Activated T-cell treated with anti-CD3 and anti-CD28 coated beads, Interleukin-2, amount 50 U/mL, for 72 hours (primary cell): Measurements from ENCODE around the gene DCAF6. TPM values are rescaled to one million over a fixed set of nuclear protein-coding genes. Genes with fewer than 3 reads are reported as not detected.
A peak's percentile ranks its signal among the peaks of the same experiment; 100 is the strongest.

Experiments used
- ATAC-seq, 2 donors: fragments of 150-1000 bp; cut with Tn5 transposase; replicated peaks in 1 of 2; 2 replicates each; pipeline ENCODE4 v1.10.0; 2021; ENCODE audit warnings: moderate library complexity in 2 of 2, mild to moderate bottlenecking in 1 of 2
- DNase-seq, 2 donors: peaks; one replicate each; pipeline ENCODE4 v3.0.0; 2021 to 2022; ENCODE audit warnings: mixed read lengths in 1 of 2
- H3K27ac Mint-ChIP-seq: one replicate; pipeline ENCODE4 v1.8.0; 2022; ENCODE audit warnings: mild to moderate bottlenecking, moderate library complexity, mixed read lengths
- H3K27me3 Mint-ChIP-seq: one replicate; pipeline ENCODE4 v1.8.0; 2022; ENCODE audit warnings: low read depth, mixed read lengths
- H3K36me3 Mint-ChIP-seq, 2 donors: one replicate each; pipeline ENCODE4 v1.8.0; 2022; ENCODE audit warnings: mixed read lengths in 2 of 2, mild to moderate bottlenecking in 1 of 2; ENCODE audit not compliant: insufficient read depth in 2 of 2
- H3K4me1 Mint-ChIP-seq: one replicate; pipeline ENCODE4 v1.8.0; 2022; ENCODE audit warnings: low read depth, mixed read lengths
- H3K4me3 Mint-ChIP-seq, 2 donors: one replicate each; pipeline ENCODE4 v1.8.0; 2022; ENCODE audit warnings: mild to moderate bottlenecking in 2 of 2, mixed read lengths in 2 of 2, moderate library complexity in 2 of 2
- H3K9me3 Mint-ChIP-seq, 2 donors: one replicate each; pipeline ENCODE4 v1.8.0; 2022; ENCODE audit warnings: mixed read lengths in 2 of 2
- total RNA-seq, 2 donors: library from RNA; stranded (reverse); gene quantifications; one replicate each; pipeline ENCODE4 v1.2.3, GENCODE V29; 2022

Gene DCAF6
- total RNA-seq, 2 donors from 2014 or later: 33.2 to 35.0 TPM

GRCh38 chr1:167993720-167994119, 57.2 kb downstream of the DCAF6 start:
- no peaks in the 10 kb centered on the region for H3K27me3 Mint-ChIP-seq
- DNase-seq (no peak), ATAC-seq (no peak)
- no peaks in the 10 kb centered on the region for H3K4me1 Mint-ChIP-seq
- no peak overlapping the region for H3K4me3 Mint-ChIP-seq
- no peaks in the 10 kb centered on the region for H3K9me3 Mint-ChIP-seq
- peaks cover 0 to 9% of the 10 kb centered on the region in 2 donors for H3K36me3 Mint-ChIP-seq
- no peak overlapping the region for H3K27ac Mint-ChIP-seq

GRCh38 chr1:167994560-167994959, 58.1 kb downstream of the DCAF6 start:
- Mint-ChIP-seq H3K36me3 (peaks cover 0 to 9% of the 10 kb centered on the region in 2 donors), H3K9me3 (no peaks in the 10 kb centered on the region), H3K4me1 (no peaks in the 10 kb centered on the region), H3K27ac (no peak overlapping the region), H3K27me3 (no peaks in the 10 kb centered on the region), H3K4me3 (no peak overlapping the region)
- DNase-seq: no peak
- ATAC-seq: no peak

GRCh38 chr1:167995038-167995437, 58.6 kb downstream of the DCAF6 start:
- H3K27ac Mint-ChIP-seq: no peak overlapping the region
- DNase-seq: no peak
- H3K4me1 Mint-ChIP-seq: no peaks in the 10 kb centered on the region
- H3K9me3 Mint-ChIP-seq: no peaks in the 10 kb centered on the region
- H3K4me3 Mint-ChIP-seq: no peak overlapping the region
- ATAC-seq: no peak
- H3K36me3 Mint-ChIP-seq: peaks cover 0 to 9% of the 10 kb centered on the region in 2 donors
- no peaks in the 10 kb centered on the region for H3K27me3 Mint-ChIP-seq

GRCh38 chr1:167996266-167996665, 59.8 kb downstream of the DCAF6 start:
- no peak overlapping the region for H3K4me3 Mint-ChIP-seq
- no peaks in the 10 kb centered on the region for H3K9me3 Mint-ChIP-seq
- ATAC-seq (no peak), DNase-seq (no peak)
- no peak overlapping the region for H3K27ac Mint-ChIP-seq
- H3K4me1 Mint-ChIP-seq: no peaks in the 10 kb centered on the region
- no peaks in the 10 kb centered on the region for H3K27me3 Mint-ChIP-seq
- peaks cover 0 to 9% of the 10 kb centered on the region in 2 donors for H3K36me3 Mint-ChIP-seq

- H3K9me3 Mint-ChIP-seq: no peaks in the 10 kb centered on the region
- H3K4me1 Mint-ChIP-seq: no peaks in the 10 kb centered on the region
- no peak overlapping the region for H3K4me3 Mint-ChIP-seq
- H3K27me3 Mint-ChIP-seq: no peaks in the 10 kb centered on the region
- no peak overlapping the region for H3K27ac Mint-ChIP-seq
- no peak for ATAC-seq
- H3K36me3 Mint-ChIP-seq: peaks cover 0 to 9% of the 10 kb centered on the region in 2 donors
- no peak for DNase-seq
Measured at GRCh38 chr1:167997037-167997575, 60.6 kb downstream of the DCAF6 start.

GRCh38 chr1:167999877-168000276, 63.4 kb downstream of the DCAF6 start:
- ATAC-seq: no peak
- no peaks in the 10 kb centered on the region for H3K27me3 Mint-ChIP-seq

GRCh38 chr1:168000656-168001055, 64.2 kb downstream of the DCAF6 start:
- Mint-ChIP-seq H3K4me1 (no peaks in the 10 kb centered on the region), H3K27me3 (no peaks in the 10 kb centered on the region), H3K27ac (peak overlapping the region; percentile 62), H3K9me3 (no peaks in the 10 kb centered on the region), H3K4me3 (no peak overlapping the region), H3K36me3 (peaks cover 0 to 6% of the 10 kb centered on the region in 2 donors)
- DNase-seq (no peak), ATAC-seq (no peak)

More at GRCh38 chr1:167999877-168000276, 63.4 kb downstream of the DCAF6 start:
- no peak overlapping the region for H3K4me3 Mint-ChIP-seq
- no peak for DNase-seq
- H3K36me3 Mint-ChIP-seq: peaks cover 0 to 6% of the 10 kb centered on the region in 2 donors
- H3K4me1 Mint-ChIP-seq: no peaks in the 10 kb centered on the region
- peak overlapping the region; percentile 6 for H3K27ac Mint-ChIP-seq
- no peaks in the 10 kb centered on the region for H3K9me3 Mint-ChIP-seq

- H3K27me3 Mint-ChIP-seq: no peaks in the 10 kb centered on the region
- H3K4me3 Mint-ChIP-seq: no peak overlapping the region
- DNase-seq (no peak), ATAC-seq (no peak)
- peaks cover 0 to 6% of the 10 kb centered on the region in 2 donors for H3K36me3 Mint-ChIP-seq
- H3K4me1 Mint-ChIP-seq: no peaks in the 10 kb centered on the region
- H3K9me3 Mint-ChIP-seq: no peaks in the 10 kb centered on the region
- H3K27ac Mint-ChIP-seq: peak overlapping the region; percentile 55
Measured at GRCh38 chr1:168001213-168001612, 64.7 kb downstream of the DCAF6 start.

GRCh38 chr1:168004531-168004930, 68.0 kb downstream of the DCAF6 start:
- no peaks in the 10 kb centered on the region for H3K27me3 Mint-ChIP-seq
- H3K36me3 Mint-ChIP-seq: peaks cover 7 to 18% of the 10 kb centered on the region in 2 donors
- H3K27ac Mint-ChIP-seq: no peak overlapping the region
- no peak overlapping the region for H3K4me3 Mint-ChIP-seq
- H3K9me3 Mint-ChIP-seq: no peaks in the 10 kb centered on the region
- DNase-seq (no peak), ATAC-seq (no peak)
- no peaks in the 10 kb centered on the region for H3K4me1 Mint-ChIP-seq

- Mint-ChIP-seq H3K9me3 (no peaks in the 10 kb centered on the region), H3K4me3 (no peak overlapping the region), H3K4me1 (no peaks in the 10 kb centered on the region), H3K27ac (no peak overlapping the region), H3K27me3 (no peaks in the 10 kb centered on the region), H3K36me3 (peaks cover 7 to 19% of the 10 kb centered on the region in 2 donors)
- DNase-seq: no peak
- no peak for ATAC-seq
Measured at GRCh38 chr1:168005529-168005928, 69.0 kb downstream of the DCAF6 start.

GRCh38 chr1:168007691-168008090, 71.2 kb downstream of the DCAF6 start:
- H3K4me1 Mint-ChIP-seq: no peaks in the 10 kb centered on the region
- H3K9me3 Mint-ChIP-seq: no peaks in the 10 kb centered on the region
- ATAC-seq (no peak), DNase-seq (no peak)
- H3K36me3 Mint-ChIP-seq: peaks cover 7 to 19% of the 10 kb centered on the region in 2 donors
- H3K27me3 Mint-ChIP-seq: no peaks in the 10 kb centered on the region
- no peak overlapping the region for H3K4me3 Mint-ChIP-seq
- H3K27ac Mint-ChIP-seq: no peak overlapping the region

GRCh38 chr1:168008595-168008994, 72.1 kb downstream of the DCAF6 start:
- Mint-ChIP-seq H3K36me3 (peaks cover 7 to 19% of the 10 kb centered on the region in 2 donors), H3K9me3 (no peaks in the 10 kb centered on the region), H3K27me3 (no peaks in the 10 kb centered on the region), H3K4me1 (no peaks in the 10 kb centered on the region), H3K27ac (peak overlapping the region; percentile 66), H3K4me3 (no peak overlapping the region)
- ATAC-seq: no peak
- DNase-seq: no peak

- no peaks in the 10 kb centered on the region for H3K9me3 Mint-ChIP-seq
- H3K27ac Mint-ChIP-seq: peak overlapping the region; percentile 3
- peaks cover 7 to 19% of the 10 kb centered on the region in 2 donors for H3K36me3 Mint-ChIP-seq
- ATAC-seq (no peak), DNase-seq (no peak)
- H3K4me1 Mint-ChIP-seq: no peaks in the 10 kb centered on the region
- H3K27me3 Mint-ChIP-seq: no peaks in the 10 kb centered on the region
- H3K4me3 Mint-ChIP-seq: no peak overlapping the region
Measured at GRCh38 chr1:168009322-168009721, 72.8 kb downstream of the DCAF6 start.

- Mint-ChIP-seq H3K9me3 (no peaks in the 10 kb centered on the region), H3K27me3 (no peaks in the 10 kb centered on the region), H3K27ac (no peak overlapping the region), H3K4me3 (no peak overlapping the region), H3K4me1 (no peaks in the 10 kb centered on the region), H3K36me3 (peaks cover 0 to 4% of the 10 kb centered on the region in 2 donors)
- no peak for DNase-seq
- ATAC-seq: peak in 1 of 2 donors; percentile 25
Measured at GRCh38 chr1:168019407-168019806, 82.9 kb downstream of the DCAF6 start.
